ENCODE results near the gene SRPK2. TPM values are rescaled to one million over a fixed set of nuclear protein-coding genes. Genes with fewer than 3 reads are reported as not detected.

Gene SRPK2
- total RNA-seq, 1 donor from 2014 or later, result 69.5 TPM

DNA sequence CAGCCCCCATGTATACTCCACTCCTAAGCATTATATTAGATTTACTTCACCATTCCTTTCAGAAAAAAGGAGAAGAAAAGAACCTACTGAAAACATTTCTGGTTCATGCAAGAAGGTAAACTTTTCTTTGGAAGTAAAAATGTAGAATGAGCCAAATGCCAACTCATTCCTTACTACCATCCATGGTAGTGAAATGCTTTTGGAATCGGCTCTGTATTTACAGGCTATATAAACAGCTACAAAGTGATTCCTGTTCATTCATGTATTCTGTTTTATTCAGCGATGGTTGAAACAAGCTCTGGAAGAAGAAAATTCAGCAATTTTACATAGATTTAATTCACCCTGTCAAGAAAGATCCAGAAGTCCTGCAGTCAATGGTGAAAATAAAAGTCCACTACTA is 283.1 kb downstream of the SRPK2 start:
- no peak for DNase-seq (ENCODE audit: extremely low spot score, unreplicated experiment)
- Mint-ChIP-seq H3K4me1 (ENCODE audit: unreplicated experiment) (peaks cover 7% of the 10 kb centered on the region), H3K27ac (ENCODE audit: unreplicated experiment) (peak overlapping the region; percentile 10), H3K9me3 (ENCODE audit: unreplicated experiment) (no peaks in the 10 kb centered on the region), H3K4me3 (ENCODE audit: unreplicated experiment) (no peak overlapping the region), H3K36me3 (ENCODE audit: unreplicated experiment) (peaks cover 53% of the 10 kb centered on the region), H3K27me3 (ENCODE audit: unreplicated experiment) (no peaks in the 10 kb centered on the region)
- TF ChIP-seq, protein P1, sequence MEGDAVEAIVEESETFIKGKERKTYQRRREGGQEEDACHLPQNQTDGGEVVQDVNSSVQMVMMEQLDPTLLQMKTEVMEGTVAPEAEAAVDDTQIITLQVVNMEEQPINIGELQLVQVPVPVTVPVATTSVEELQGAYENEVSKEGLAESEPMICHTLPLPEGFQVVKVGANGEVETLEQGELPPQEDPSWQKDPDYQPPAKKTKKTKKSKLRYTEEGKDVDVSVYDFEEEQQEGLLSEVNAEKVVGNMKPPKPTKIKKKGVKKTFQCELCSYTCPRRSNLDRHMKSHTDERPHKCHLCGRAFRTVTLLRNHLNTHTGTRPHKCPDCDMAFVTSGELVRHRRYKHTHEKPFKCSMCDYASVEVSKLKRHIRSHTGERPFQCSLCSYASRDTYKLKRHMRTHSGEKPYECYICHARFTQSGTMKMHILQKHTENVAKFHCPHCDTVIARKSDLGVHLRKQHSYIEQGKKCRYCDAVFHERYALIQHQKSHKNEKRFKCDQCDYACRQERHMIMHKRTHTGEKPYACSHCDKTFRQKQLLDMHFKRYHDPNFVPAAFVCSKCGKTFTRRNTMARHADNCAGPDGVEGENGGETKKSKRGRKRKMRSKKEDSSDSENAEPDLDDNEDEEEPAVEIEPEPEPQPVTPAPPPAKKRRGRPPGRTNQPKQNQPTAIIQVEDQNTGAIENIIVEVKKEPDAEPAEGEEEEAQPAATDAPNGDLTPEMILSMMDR (IDR thresholded peaks at IDR 0.05), result no peak

DNA sequence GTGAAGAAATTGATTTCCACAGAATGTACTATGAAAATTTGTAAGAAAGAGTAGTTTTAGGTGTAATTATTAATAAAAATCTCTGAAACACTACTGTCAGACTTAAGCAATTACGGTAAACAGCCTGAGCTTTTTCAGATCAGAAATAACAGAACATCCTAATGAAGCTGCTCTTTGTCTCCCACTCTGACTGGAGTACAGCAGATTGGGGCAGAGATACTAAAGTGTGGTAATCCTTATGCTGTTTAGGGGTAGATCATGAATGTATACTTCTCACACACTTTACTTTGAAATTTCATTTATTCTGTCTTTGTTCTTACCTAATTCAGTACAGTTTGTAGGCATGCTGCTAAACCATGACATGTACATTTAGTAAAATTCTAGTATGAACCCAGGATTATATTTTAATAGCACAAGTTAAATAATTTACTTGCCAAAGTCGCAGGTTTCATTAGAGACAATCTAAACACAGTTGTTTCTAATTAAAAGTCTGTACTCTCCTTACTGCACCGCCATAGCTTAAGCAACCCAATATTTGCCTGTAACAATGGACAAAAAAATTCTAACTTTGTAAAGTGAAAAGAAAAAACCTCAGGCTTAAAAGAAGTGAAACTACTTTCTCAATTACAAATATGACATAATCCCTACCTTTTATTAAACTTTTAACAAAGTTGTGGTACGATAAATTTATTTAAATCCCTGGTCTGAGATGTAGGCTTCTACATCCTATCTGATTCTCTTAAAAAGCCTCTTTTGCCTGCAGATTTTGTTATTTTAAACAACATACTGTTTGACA is 286.0 kb downstream of the SRPK2 start:
- TF ChIP-seq, protein P1 (IDR thresholded peaks at IDR 0.05), result no peak
- H3K4me1 Mint-ChIP-seq (ENCODE audit: unreplicated experiment), result peaks cover 23% of the 10 kb centered on the region
- H3K27ac Mint-ChIP-seq (ENCODE audit: unreplicated experiment), result peak overlapping the region; percentile 21
- peaks cover 51% of the 10 kb centered on the region for H3K36me3 Mint-ChIP-seq (ENCODE audit: unreplicated experiment)
- H3K9me3 Mint-ChIP-seq (ENCODE audit: unreplicated experiment), result no peaks in the 10 kb centered on the region
- H3K4me3 Mint-ChIP-seq (ENCODE audit: unreplicated experiment), result no peak overlapping the region
- DNase-seq (ENCODE audit: extremely low spot score, unreplicated experiment), result no peak
- no peaks in the 10 kb centered on the region for H3K27me3 Mint-ChIP-seq (ENCODE audit: unreplicated experiment)

DNA sequence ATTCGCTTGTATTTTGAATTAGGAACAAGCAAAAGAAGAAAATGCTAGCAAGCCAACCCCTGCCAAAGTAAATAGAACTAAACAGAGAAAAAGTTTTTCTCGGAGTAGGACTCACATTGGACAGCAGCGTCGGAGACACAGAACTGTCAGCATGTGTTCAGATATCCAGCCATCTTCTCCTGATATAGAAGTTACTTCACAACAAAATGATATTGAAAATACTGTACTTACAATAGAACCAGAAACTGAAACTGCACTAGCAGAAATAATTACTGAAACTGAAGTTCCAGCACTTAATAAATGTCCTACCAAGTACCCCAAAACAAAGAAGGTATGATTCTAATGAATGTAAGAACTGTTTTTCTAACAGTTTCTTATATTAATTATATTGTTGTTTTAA is 286.9 kb downstream of the SRPK2 start:
- Mint-ChIP-seq H3K4me1 (ENCODE audit: unreplicated experiment) (peaks cover 31% of the 10 kb centered on the region), H3K4me3 (ENCODE audit: unreplicated experiment) (no peak overlapping the region), H3K27ac (ENCODE audit: unreplicated experiment) (no peak overlapping the region), H3K9me3 (ENCODE audit: unreplicated experiment) (no peaks in the 10 kb centered on the region), H3K27me3 (ENCODE audit: unreplicated experiment) (no peaks in the 10 kb centered on the region), H3K36me3 (ENCODE audit: unreplicated experiment) (peaks cover 45% of the 10 kb centered on the region)
- TF ChIP-seq, protein P1 (IDR thresholded peaks at IDR 0.05), result no peak
- no peak for DNase-seq (ENCODE audit: extremely low spot score, unreplicated experiment)

DNA sequence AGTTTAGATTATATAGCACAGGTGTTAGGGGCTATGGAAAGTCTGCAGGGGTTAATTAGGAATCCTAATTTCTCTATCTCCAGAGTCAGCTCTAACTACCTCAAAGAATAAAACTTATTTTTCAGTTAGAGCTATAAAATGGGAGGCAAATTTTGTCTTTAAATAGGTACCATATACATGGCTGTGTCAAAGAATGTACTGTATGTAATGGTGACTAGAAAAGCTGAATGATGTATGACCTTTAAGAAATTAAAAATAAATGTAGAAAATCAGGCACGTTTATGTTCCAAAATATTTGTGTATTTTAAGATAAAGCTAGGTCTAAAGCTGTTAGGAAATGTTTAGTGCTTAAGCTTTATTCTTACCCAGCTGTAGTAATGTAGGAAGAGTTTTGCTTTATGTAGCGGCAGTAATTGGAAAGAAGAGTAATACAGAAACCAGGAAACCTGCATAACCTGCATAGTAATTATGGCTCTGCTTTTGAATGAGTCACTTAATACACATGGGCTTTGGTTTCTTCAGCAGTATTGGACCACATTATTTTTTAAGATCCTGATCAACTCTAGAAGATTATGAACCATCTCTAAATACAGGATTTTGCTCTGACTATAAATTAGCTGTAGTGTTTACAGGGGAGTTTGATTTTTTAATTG is 289.7 kb downstream of the SRPK2 start:
- TF ChIP-seq, protein P1 (IDR thresholded peaks at IDR 0.05), result no peak
- H3K36me3 Mint-ChIP-seq (ENCODE audit: unreplicated experiment), result peaks cover 30% of the 10 kb centered on the region
- peaks cover 31% of the 10 kb centered on the region for H3K4me1 Mint-ChIP-seq (ENCODE audit: unreplicated experiment)
- H3K27ac Mint-ChIP-seq (ENCODE audit: unreplicated experiment), result peak overlapping the region; percentile 34
- H3K9me3 Mint-ChIP-seq (ENCODE audit: unreplicated experiment), result no peaks in the 10 kb centered on the region
- H3K27me3 Mint-ChIP-seq (ENCODE audit: unreplicated experiment), result no peaks in the 10 kb centered on the region
- no peak for DNase-seq (ENCODE audit: extremely low spot score, unreplicated experiment)
- H3K4me3 Mint-ChIP-seq (ENCODE audit: unreplicated experiment), result no peak overlapping the region

DNA sequence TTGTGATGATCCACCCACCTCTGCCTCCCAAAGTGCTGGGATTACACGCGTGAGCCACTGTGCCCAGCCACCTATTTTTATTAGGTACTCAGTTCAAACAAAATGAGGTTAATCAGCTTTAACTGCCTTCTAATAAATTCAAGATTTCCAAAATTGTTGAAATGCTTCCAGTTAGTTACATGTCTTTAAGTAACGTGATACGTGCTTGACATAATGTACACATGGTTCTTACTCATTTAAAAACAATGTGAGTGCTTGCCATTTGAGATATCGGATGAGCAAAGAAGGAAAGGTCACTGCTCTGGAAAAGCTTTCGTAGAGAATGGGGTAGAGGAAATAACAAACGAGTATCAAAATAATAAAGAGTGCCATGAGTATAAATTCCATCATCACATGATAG is 291.1 kb downstream of the SRPK2 start:
- H3K36me3 Mint-ChIP-seq (ENCODE audit: unreplicated experiment), result peaks cover 30% of the 10 kb centered on the region
- no peak for DNase-seq (ENCODE audit: extremely low spot score, unreplicated experiment)
- no peaks in the 10 kb centered on the region for H3K27me3 Mint-ChIP-seq (ENCODE audit: unreplicated experiment)
- no peak overlapping the region for H3K4me3 Mint-ChIP-seq (ENCODE audit: unreplicated experiment)
- H3K4me1 Mint-ChIP-seq (ENCODE audit: unreplicated experiment), result peaks cover 24% of the 10 kb centered on the region
- no peaks in the 10 kb centered on the region for H3K9me3 Mint-ChIP-seq (ENCODE audit: unreplicated experiment)
- TF ChIP-seq, protein P1 (IDR thresholded peaks at IDR 0.05), result no peak
- H3K27ac Mint-ChIP-seq (ENCODE audit: unreplicated experiment), result peak overlapping the region; percentile 42
